ENCODE measurements around the gene MBNL1.

Gene MBNL1

GRCh38 chr3:152499791-152500385 lies 231.2 kb downstream of the MBNL1 start:
- DNase-seq, result no peak

GRCh38 chr3:152505926-152506325 lies 237.2 kb downstream of the MBNL1 start:
- DNase-seq, result no peak

DNA sequence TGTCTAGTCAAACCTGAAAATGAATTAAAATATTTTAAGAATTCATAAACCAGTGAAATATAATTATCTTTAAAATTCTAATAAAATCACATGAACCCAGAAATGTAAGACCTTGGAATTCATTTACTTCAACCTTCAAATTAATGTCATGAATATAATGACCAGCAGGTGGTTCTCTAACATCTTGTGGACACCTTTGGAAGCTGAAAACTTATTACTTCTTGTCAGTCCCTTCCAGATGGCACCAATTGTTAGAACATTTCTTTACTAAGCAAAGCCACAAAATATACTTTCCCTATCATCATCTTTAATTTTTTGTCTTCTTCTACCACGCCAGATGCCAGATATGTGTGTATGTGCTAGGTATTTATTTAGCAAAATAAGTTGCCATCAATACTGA lies 240.0 kb downstream of the MBNL1 start:
- DNase-seq, result no peak

- no peak for DNase-seq
Measured at GRCh38 chr3:152511904-152512303, 243.2 kb downstream of the MBNL1 start.

DNA sequence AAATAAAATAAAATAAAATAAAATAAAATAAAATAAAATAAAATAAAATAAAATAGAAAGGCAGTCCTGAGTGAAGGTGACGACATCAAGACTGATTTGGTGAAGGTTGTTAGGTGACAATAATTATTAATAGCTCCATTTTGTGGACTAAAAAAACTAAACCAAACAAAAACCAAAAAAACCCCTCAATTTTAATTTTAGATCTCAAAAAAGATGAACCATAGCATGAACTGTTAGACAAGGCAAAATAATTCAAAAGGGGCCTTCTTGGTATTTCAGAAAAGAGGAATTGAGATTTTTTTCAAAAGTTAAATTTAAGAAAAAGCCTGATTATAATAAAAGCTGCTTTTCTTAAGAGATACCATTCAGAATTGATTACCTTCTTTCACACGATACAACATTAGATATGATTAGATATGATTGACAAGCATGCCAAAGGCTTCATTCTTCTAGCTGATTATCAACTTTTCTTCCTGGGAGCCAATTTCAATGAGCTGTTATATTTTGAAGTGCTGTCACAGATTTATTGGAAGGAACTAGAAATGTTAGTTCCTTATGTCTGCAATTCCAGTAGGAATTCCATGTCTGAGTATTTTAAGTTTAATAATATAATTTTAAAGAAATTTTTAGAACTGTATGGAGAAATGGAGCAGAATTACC lies 244.7 kb downstream of the MBNL1 start:
- DNase-seq, result no peak
